Measurements from ENCODE around the gene TAAR2. TPM values are rescaled to one million over a fixed set of nuclear protein-coding genes. Genes with fewer than 3 reads are reported as not detected.

Gene TAAR2
- polyA plus RNA-seq, 1 donor (not counting 4 experiments of a cell fraction or from before 2014, with no cell fraction given): not detected

DNA sequence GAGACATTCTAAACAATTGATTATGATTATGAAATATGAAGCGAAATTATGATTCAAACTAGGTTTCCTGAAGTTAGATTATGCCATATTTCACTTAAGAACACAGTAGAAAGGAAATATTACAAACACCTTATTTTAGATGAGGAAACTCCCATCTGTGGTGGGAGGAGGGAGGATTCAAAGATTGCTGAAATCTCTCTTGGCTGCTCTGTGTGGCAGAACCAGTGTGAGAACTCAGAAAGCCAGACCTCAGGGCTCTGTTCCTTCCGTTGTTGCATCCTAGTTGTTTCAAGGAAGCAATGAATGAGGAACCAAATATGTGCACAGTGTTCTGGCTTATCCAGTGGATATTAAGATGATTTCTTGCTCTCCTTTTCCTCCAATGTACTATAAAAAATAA is 36.7 kb downstream of the TAAR2 start:
- Histone ChIP-seq H3K4me1 (ENCODE audit: control insufficient read depth, extremely low read depth, insufficient read depth, low read length) (no peaks in the 10 kb centered on the region), H4K20me1 (ENCODE audit: control insufficient read depth, extremely low read depth, insufficient read depth, low read length) (no peaks in the 10 kb centered on the region), H3K9ac (ENCODE audit: control insufficient read depth, extremely low read depth, insufficient read depth, low read length) (no peak overlapping the region), H3K27me3 (ENCODE audit: control insufficient read depth, extremely low read depth, insufficient read depth, low read length) (peaks cover 2% of the 10 kb centered on the region), H3K79me2 (ENCODE audit: control insufficient read depth, insufficient read depth, low read length) (no peaks in the 10 kb centered on the region), H3K4me2 (ENCODE audit: control insufficient read depth, extremely low read depth, insufficient read depth, low read depth, low read length) (no peak overlapping the region), H2AFZ (ENCODE audit: control insufficient read depth, low read length) (no peak overlapping the region), H3K4me3 (ENCODE audit: control insufficient read depth in 2 of 3, extremely low read depth in 1 of 3, insufficient read depth in 2 of 3, low read depth in 1 of 3, low read length in 3 of 3) (no peak overlapping the region), H3K27ac (ENCODE audit: control insufficient read depth, insufficient read depth, low read length) (no peak overlapping the region), H3K9me1 (ENCODE audit: control insufficient read depth, extremely low read depth, insufficient read depth, low read length) (no peaks in the 10 kb centered on the region), H3K36me3 (ENCODE audit: control insufficient read depth in 2 of 2, extremely low read depth in 1 of 2, insufficient read depth in 2 of 2, low read length in 2 of 2) (no peaks in the 10 kb centered on the region), H3K9me3 (ENCODE audit: control insufficient read depth, low read depth, low read length) (no peaks in the 10 kb centered on the region)
- TF ChIP-seq EZH2 (IDR thresholded peaks at IDR 0.05; ENCODE audit: low read length): no peak
- TF ChIP-seq, protein P1, sequence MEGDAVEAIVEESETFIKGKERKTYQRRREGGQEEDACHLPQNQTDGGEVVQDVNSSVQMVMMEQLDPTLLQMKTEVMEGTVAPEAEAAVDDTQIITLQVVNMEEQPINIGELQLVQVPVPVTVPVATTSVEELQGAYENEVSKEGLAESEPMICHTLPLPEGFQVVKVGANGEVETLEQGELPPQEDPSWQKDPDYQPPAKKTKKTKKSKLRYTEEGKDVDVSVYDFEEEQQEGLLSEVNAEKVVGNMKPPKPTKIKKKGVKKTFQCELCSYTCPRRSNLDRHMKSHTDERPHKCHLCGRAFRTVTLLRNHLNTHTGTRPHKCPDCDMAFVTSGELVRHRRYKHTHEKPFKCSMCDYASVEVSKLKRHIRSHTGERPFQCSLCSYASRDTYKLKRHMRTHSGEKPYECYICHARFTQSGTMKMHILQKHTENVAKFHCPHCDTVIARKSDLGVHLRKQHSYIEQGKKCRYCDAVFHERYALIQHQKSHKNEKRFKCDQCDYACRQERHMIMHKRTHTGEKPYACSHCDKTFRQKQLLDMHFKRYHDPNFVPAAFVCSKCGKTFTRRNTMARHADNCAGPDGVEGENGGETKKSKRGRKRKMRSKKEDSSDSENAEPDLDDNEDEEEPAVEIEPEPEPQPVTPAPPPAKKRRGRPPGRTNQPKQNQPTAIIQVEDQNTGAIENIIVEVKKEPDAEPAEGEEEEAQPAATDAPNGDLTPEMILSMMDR (optimal IDR thresholded peaks at IDR 0.05 in 1 of 3, IDR thresholded peaks at IDR 0.05 in 1 of 3, conservative IDR thresholded peaks at IDR 0.05 in 1 of 3; ENCODE audit: extremely low read depth in 1 of 3, insufficient read depth in 2 of 3, low read length in 3 of 3): no peak
- DNase-seq (ENCODE audit: low read depth, low spot score): no peak
- FAIRE-seq: no peak
- dilution Hi-C loops (cut with MboI; ENCODE audit: extremely low pct_ligation_motif_present, low sequenced_read_pairs): no loop called here

DNA sequence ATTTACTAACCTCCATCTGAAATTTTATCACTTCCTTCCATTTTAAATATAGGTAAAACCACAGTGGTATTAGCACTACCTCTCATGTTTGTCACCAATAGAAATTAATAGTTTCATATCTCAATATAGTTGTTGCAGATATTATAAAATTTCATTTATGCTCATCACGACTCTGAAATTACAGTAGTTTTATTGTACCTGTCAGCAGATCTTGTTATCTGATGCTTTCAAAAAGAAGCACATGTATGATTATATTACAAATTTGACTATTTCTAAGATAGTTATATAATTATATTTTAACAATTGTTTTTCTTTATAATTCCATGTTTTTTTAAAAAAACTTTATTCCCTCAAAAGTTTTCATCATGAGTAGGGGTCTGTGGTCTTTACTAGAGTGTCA is 39.4 kb downstream of the TAAR2 start:
- no peak overlapping the region for H3K9ac ChIP-seq (ENCODE audit: control insufficient read depth, extremely low read depth, insufficient read depth, low read length)
- H3K27me3 ChIP-seq (ENCODE audit: control insufficient read depth, extremely low read depth, insufficient read depth, low read length): peaks cover 2% of the 10 kb centered on the region
- H3K4me2 ChIP-seq (ENCODE audit: control insufficient read depth, extremely low read depth, insufficient read depth, low read depth, low read length): no peak overlapping the region
- no peaks in the 10 kb centered on the region for H3K4me1 ChIP-seq (ENCODE audit: control insufficient read depth, extremely low read depth, insufficient read depth, low read length)
- TF ChIP-seq, protein P1 (optimal IDR thresholded peaks at IDR 0.05 in 1 of 3, IDR thresholded peaks at IDR 0.05 in 1 of 3, conservative IDR thresholded peaks at IDR 0.05 in 1 of 3; ENCODE audit: extremely low read depth in 1 of 3, insufficient read depth in 2 of 3, low read length in 3 of 3): no peak
- no peak for TF ChIP-seq EZH2 (IDR thresholded peaks at IDR 0.05; ENCODE audit: low read length)
- dilution Hi-C loops (cut with MboI; ENCODE audit: extremely low pct_ligation_motif_present, low sequenced_read_pairs): no loop called here
- H3K79me2 ChIP-seq (ENCODE audit: control insufficient read depth, insufficient read depth, low read length): no peaks in the 10 kb centered on the region
- no peak overlapping the region for H3K27ac ChIP-seq (ENCODE audit: control insufficient read depth, insufficient read depth, low read length)
- no peak for FAIRE-seq
- no peaks in the 10 kb centered on the region for H4K20me1 ChIP-seq (ENCODE audit: control insufficient read depth, extremely low read depth, insufficient read depth, low read length)
- no peaks in the 10 kb centered on the region for H3K9me3 ChIP-seq (ENCODE audit: control insufficient read depth, low read depth, low read length)
- no peak for DNase-seq (ENCODE audit: low read depth, low spot score)
- H3K4me3 ChIP-seq (ENCODE audit: control insufficient read depth in 2 of 3, extremely low read depth in 1 of 3, insufficient read depth in 2 of 3, low read depth in 1 of 3, low read length in 3 of 3): no peak overlapping the region
- H3K9me1 ChIP-seq (ENCODE audit: control insufficient read depth, extremely low read depth, insufficient read depth, low read length): no peaks in the 10 kb centered on the region
- no peaks in the 10 kb centered on the region for H3K36me3 ChIP-seq (ENCODE audit: control insufficient read depth in 2 of 2, extremely low read depth in 1 of 2, insufficient read depth in 2 of 2, low read length in 2 of 2)
- H2AFZ ChIP-seq (ENCODE audit: control insufficient read depth, low read length): no peak overlapping the region

All from keratinocyte (primary cell).